ENCODE data around the gene OTOR. TPM values are rescaled to one million over a fixed set of nuclear protein-coding genes. Genes with fewer than 3 reads are reported as not detected.

OTOR gene
- total and polyA plus RNA-seq, 2 donors (not counting 3 experiments of a cell fraction or from before 2014, with no cell fraction given) = not detected

- Histone ChIP-seq H3K79me2 (ENCODE audit: control insufficient read depth, insufficient read depth, low read length) (no peaks in the 10 kb centered on the region), H4K20me1 (replicated peaks; ENCODE audit: control insufficient read depth, extremely low read depth, insufficient read depth, low read length) (no peaks in the 10 kb centered on the region), H3K27ac (ENCODE audit: insufficient read depth, low read depth, low read length) (no peak overlapping the region), H3K9me3 (replicated peaks; ENCODE audit: control insufficient read depth, insufficient read depth, low read length) (no peaks in the 10 kb centered on the region), H3K4me2 (ENCODE audit: insufficient read depth, low read length) (no peak overlapping the region), H3K9ac (replicated peaks; ENCODE audit: extremely low read depth, insufficient read depth, low read length) (no peak overlapping the region), H2AFZ (ENCODE audit: low read depth, low read length) (no peak overlapping the region), H3K4me3 (replicated peaks in 1 of 3; ENCODE audit: insufficient read depth in 1 of 3, low read depth in 1 of 3, low read length in 3 of 3) (no peak overlapping the region), H3K27me3 (ENCODE audit: control insufficient read depth in 2 of 2, insufficient read depth in 2 of 2, low read length in 2 of 2) (peaks cover 0 to 1% of the 10 kb centered on the region in 2 experiments), H3K36me3 (ENCODE audit: control insufficient read depth in 2 of 2, extremely low read depth in 1 of 2, insufficient read depth in 2 of 2, low read length in 2 of 2) (no peaks in the 10 kb centered on the region), H3K4me1 (ENCODE audit: control insufficient read depth, extremely low read depth, insufficient read depth, low read length) (no peaks in the 10 kb centered on the region), H3K9me1 (replicated peaks; ENCODE audit: control insufficient read depth, extremely low read depth, insufficient read depth, low read length) (no peaks in the 10 kb centered on the region)
- no peak for DNase-seq (ENCODE audit: low read depth, low spot score)
- intact Hi-C loops (cut with micrococcal nuclease) = no loop called here
- CTCF ChIA-PET = no interaction called here
- no peak for TF ChIP-seq POLR2AphosphoS5 (IDR thresholded peaks at IDR 0.05; ENCODE audit: insufficient read depth, low read depth, low read length)
- TF ChIP-seq POLR2A (IDR thresholded peaks at IDR 0.05; ENCODE audit: low read depth, low read length) = no peak
- no peak for TF ChIP-seq MAX (IDR thresholded peaks at IDR 0.05; ENCODE audit: insufficient read depth, insufficient read length)
- no peak for TF ChIP-seq GATA2 (IDR thresholded peaks at IDR 0.05; ENCODE audit: insufficient read depth, insufficient read length, low read depth, low read length)
- TF ChIP-seq MYC (IDR thresholded peaks at IDR 0.05; ENCODE audit: low read depth, low read length) = no peak
- TF ChIP-seq JUN (IDR thresholded peaks at IDR 0.05; ENCODE audit: borderline replicate concordance, insufficient read depth, insufficient read length, low read depth) = no peak
- no peak for TF ChIP-seq FOS (IDR thresholded peaks at IDR 0.05; ENCODE audit: borderline replicate concordance, insufficient read depth, low read length)
- TF ChIP-seq CTCF (IDR thresholded peaks at IDR 0.05; ENCODE audit: extremely low read depth in 1 of 2, insufficient read depth in 1 of 2, low read depth in 1 of 2, low read length in 2 of 2) = no peak
- no peak for TF ChIP-seq EZH2 (IDR thresholded peaks at IDR 0.05; ENCODE audit: borderline replicate concordance, low read depth, low read length, severe bottlenecking)
- no TSS peak for BruUV-seq (replicated peaks)
- POLR2A ChIA-PET = no interaction called here
- FAIRE-seq = no peak
- dilution Hi-C loops (cut with MboI; ENCODE audit: extremely low pct_ligation_motif_present, low sequenced_read_pairs) = no loop called here
These were observed 33.4 kb upstream of the OTOR start for GRCh38 chr20:16714751-16715150.
